A549 treated with Hydrocortisone at 1 μM for 4 hours (cell line): ENCODE measurements around the gene TMEM35A. TPM values are rescaled to one million over a fixed set of nuclear protein-coding genes. Genes with fewer than 3 reads are reported as not detected.

ENCODE experiments used
- total RNA-seq: library from RNA; stranded (reverse); fragments of 200-300 nt; extraction: Qiagen RNA extraction; gene quantifications from 5 replicates; pipeline ENCODE4 v1.2.3, GENCODE V29; 2022

Gene TMEM35A, protein sequence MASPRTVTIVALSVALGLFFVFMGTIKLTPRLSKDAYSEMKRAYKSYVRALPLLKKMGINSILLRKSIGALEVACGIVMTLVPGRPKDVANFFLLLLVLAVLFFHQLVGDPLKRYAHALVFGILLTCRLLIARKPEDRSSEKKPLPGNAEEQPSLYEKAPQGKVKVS
- not detected in 5 replicates for total RNA-seq

DNA sequence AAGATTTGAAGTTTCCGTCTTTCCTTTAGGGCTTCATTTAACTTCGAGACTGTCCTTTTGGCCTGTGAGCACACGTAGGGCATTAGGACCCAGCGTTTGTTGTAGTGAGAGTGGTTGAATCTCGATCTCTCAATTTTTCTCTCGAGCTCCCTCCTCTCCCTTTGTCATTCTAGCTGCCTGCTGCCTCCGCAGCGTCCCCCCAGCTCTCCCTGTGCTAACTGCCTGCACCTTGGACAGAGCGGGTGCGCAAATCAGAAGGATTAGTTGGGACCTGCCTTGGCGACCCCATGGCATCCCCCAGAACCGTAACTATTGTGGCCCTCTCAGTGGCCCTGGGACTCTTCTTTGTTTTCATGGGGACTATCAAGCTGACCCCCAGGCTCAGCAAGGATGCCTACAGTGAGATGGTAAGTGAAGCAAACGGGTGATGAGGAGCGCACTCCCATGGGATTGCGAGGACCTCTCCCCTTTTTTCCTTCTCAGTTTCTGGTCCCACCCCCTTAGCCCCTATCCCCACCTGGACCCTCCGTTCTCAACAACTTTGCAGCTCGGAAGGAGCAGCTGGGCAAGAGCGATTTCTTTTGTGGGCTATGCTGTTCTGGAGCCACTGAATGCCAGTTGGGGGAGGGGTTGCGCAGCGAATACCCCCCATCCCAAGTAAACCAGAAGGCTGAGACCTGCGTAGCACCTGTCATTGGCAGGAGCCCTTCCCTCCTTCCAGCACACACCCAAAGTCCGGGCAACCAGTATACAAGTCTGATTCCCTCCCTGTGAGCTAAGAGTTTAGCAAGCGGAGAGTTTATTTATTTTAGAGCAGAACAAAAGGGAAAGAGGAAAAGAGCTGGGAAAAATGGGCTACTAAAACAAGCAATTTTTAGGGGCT is at the start of gene TMEM35A:
TMEM35A (plus strand) TSS at position 164 of the 883 bp plus-strand sequence; CDS start at position 288, 124 bp downstream.

DNA sequence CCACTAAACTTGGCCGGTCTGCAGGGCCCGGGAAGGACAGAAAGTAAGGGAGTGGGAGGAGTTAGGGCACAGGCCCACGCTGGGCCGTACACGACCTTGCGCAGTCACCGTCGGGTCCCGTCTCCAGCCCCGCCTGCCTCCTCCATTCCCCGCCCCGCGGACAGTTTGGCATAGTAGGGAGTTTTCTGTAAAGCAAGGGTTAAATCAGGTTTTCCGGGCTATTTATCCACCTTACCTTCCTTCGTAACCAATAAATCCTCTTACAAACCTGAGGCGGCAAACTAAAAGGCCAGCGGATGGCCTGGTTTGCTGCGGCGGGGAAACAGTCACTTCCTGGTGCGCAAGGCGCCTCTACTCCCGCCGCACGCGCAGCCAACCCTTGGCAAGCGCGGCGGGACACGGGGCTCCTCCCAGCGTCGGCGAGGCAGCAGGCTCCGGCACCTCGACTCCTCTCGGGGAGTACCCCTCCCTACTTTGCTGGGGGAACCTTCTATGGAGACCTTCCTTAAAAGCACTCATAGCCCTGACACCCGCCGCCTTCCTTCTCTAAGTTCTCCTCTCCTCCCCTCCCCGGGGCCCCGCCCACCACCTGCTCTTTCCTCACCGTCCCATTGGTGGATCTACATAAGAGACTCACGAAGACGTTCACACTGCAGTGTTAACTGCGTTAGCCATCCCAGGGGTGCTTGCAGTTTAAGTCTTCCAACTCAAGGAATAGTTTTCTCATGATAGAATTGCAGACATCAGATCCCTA is 27.0 kb upstream of the TMEM35A start, which contains the start of gene TRMT2B:
TRMT2B (minus strand) TSS at position 563 of the 754 bp plus-strand sequence. CDS start 9,822 bp downstream, outside the sequence.

DNA sequence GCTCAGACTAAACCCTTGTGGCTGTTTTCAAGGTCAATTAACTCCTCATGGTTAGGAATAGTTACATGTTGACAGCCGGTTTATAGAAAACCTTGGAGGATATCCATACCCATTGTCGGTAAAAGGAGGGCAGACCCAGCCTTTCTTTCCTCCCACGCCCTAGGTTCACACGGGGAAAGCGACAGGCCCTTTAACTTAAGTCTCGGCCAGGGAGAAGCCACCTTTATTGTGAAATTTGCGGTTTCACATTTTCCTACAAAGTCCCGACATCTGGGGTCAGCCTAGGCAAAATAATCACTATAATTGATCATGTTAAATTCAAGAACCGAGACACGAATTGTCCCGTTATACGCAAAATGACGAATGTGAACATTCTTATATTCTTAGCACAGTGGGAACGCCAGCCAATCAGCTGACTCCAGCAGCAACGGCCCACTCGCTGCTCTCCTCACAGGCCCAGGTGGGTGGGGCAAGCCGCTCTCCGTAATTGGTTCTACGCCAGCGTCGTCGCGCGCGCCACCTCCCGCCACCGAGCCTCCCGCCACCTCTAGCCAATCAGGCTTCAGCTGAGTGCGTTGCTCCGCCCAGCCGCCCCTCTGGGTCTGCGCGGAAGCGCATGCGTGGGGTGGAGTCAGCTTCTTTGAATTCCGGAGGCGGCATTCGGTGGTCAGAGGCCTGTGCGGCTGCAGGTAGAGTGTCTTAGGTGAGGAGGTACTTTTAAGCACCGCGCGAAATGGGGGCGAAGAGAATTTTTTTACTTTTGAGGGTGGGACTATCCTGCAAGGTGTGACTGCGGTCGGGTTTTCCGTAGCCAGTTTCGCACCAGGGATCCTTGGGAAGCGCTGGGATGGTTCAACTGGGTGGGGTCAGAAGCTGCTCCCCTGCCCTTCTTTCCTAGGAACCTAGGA is 19.1 kb downstream of the TMEM35A start, which contains the start of gene CENPI:
CENPI (plus strand) TSS at position 659 of the 908 bp plus-strand sequence. CDS start 2,867 bp downstream, outside the sequence.

Other genes with a start within 250 kb of the TMEM35A start
- 0.05 to 0.15 TPM (median 0.10 TPM) in 4 of 5 replicates, not detected in the other for gene NOX1, start 204.5 kb upstream of the TMEM35A start, total RNA-seq
- 0.55 to 1.1 TPM (median 0.82 TPM) in 5 replicates for gene XKRX, start 150.0 kb upstream of the TMEM35A start, total RNA-seq
- gene ARL13A, start 109.2 kb upstream of the TMEM35A start, total RNA-seq: 0.22 to 0.37 TPM (median 0.29 TPM) in 5 replicates
- gene TRMT2B, start 26.8 kb upstream of the TMEM35A start, total RNA-seq: 14.3 to 18.8 TPM (median 16.2 TPM) in 5 replicates
- 9.9 to 18.2 TPM (median 13.1 TPM) in 5 replicates for gene CENPI, start 19.3 kb downstream of the TMEM35A start, total RNA-seq
- gene DRP2, start 140.9 kb downstream of the TMEM35A start, total RNA-seq: 0.13 to 0.28 TPM (median 0.16 TPM) in 5 replicates
- 0.08 to 0.14 TPM (median 0.10 TPM) in 5 replicates for gene TAF7L, start 212.5 kb downstream of the TMEM35A start, total RNA-seq